AG04449 (cell line): ENCODE data around the gene SRGAP1.

Experiments
- CTCF ChIA-PET: fragments of 350-600 bp; formaldehyde crosslinking; extraction: SDS; loops from one replicate; lab custom pipeline; 2021; ENCODE audit warnings: antibody characterized with exemption; lab: Yijun Ruan, JAX
- POLR2A ChIA-PET: fragments of 400-600, 350-600 bp; formaldehyde crosslinking; extraction: SDS; loops from one replicate; lab custom pipeline; 2020; ENCODE audit warnings: antibody characterized with exemption, inconsistent platforms; lab: Yijun Ruan, JAX
- DNase-seq: peaks from one replicate; pipeline ENCODE4 v3.0.0-alpha.2; 2010; ENCODE audit warnings: low read depth, low spot score
- H3K4me3 ChIP-seq: 2 replicates; pipeline ENCODE4 v1.5.1; 2011; ENCODE audit warnings: low read depth, mild to moderate bottlenecking, control low read depth, low read length
- CTCF ChIP-seq: IDR thresholded peaks from one replicate; pipeline ENCODE4 v1.5.1; 2011; ENCODE audit warnings: mild to moderate bottlenecking, moderate library complexity, low read length, control low read depth, inconsistent platforms; ENCODE audit not compliant: insufficient read depth; ENCODE audit errors: missing control alignments

Gene SRGAP1

GRCh38 chr12:63904653-63905052 is 60.2 kb downstream of the SRGAP1 start:
- DNase-seq: no peak
- ChIA-PET CTCF (interaction anchor here (2.8 kb wide), 1 partner anchor 12 kb away, joined by 7 read pairs; no protein-coding TSS in a partner anchor), POLR2A (interaction anchor here (0.5 kb wide), 1 partner anchor 110 kb away, joined by 3 read pairs; no protein-coding TSS in a partner anchor)
- no peak for TF ChIP-seq CTCF
- H3K4me3 ChIP-seq: no peak overlapping the region

- H3K4me3 ChIP-seq: no peak overlapping the region
- POLR2A ChIA-PET: interaction anchor here (0.5 kb wide), 1 partner anchor 111 kb away, joined by 3 read pairs; no protein-coding TSS in a partner anchor
- no peak for DNase-seq
- CTCF ChIA-PET: interaction anchor here (2.8 kb wide), 1 partner anchor 12 kb away, joined by 7 read pairs; no protein-coding TSS in a partner anchor
- TF ChIP-seq CTCF: no peak
Observed at GRCh38 chr12:63905544-63905943, 61.0 kb downstream of the SRGAP1 start.

GRCh38 chr12:63906876-63907275 is 62.4 kb downstream of the SRGAP1 start:
- no peak overlapping the region for H3K4me3 ChIP-seq
- POLR2A ChIA-PET: no interaction called here
- no peak for TF ChIP-seq CTCF
- CTCF ChIA-PET: no interaction called here
- DNase-seq: no peak

- H3K4me3 ChIP-seq: no peak overlapping the region
- POLR2A ChIA-PET: no interaction called here
- no peak for DNase-seq
- CTCF ChIA-PET: no interaction called here
- TF ChIP-seq CTCF: no peak
Observed at GRCh38 chr12:63907561-63907960, 63.1 kb downstream of the SRGAP1 start.

GRCh38 chr12:63909746-63910145 is 65.2 kb downstream of the SRGAP1 start:
- CTCF ChIA-PET: interaction anchor here (1.0 kb wide), 1 partner anchor 130 kb away, joined by 3 read pairs; no protein-coding TSS in a partner anchor
- TF ChIP-seq CTCF: no peak
- no peak overlapping the region for H3K4me3 ChIP-seq
- POLR2A ChIA-PET: no interaction called here
- no peak for DNase-seq

GRCh38 chr12:63911341-63911740 is 66.8 kb downstream of the SRGAP1 start:
- no peak for TF ChIP-seq CTCF
- POLR2A ChIA-PET: no interaction called here
- CTCF ChIA-PET: interaction anchor here (0.9 to 1.3 kb wide), 2 partner anchors 9 to 12 kb away, joined by 3 to 4 read pairs; no protein-coding TSS in a partner anchor
- DNase-seq: no peak
- H3K4me3 ChIP-seq: no peak overlapping the region
